Stimulated activated CD8-positive, alpha-beta memory T cell treated with anti-CD3 and anti-CD28 coated beads, Interleukin-12 subunit alpha, Interleukin-12 subunit beta, amount 100 ng/mL, for 1 hour (primary cell): ENCODE data around the gene FOXP4.

Experiments used
- DNase-seq: peaks from one replicate; pipeline ENCODE4 v3.0.0-alpha.2; 2020; ENCODE audit warnings: low read depth

FOXP4 gene

DNA sequence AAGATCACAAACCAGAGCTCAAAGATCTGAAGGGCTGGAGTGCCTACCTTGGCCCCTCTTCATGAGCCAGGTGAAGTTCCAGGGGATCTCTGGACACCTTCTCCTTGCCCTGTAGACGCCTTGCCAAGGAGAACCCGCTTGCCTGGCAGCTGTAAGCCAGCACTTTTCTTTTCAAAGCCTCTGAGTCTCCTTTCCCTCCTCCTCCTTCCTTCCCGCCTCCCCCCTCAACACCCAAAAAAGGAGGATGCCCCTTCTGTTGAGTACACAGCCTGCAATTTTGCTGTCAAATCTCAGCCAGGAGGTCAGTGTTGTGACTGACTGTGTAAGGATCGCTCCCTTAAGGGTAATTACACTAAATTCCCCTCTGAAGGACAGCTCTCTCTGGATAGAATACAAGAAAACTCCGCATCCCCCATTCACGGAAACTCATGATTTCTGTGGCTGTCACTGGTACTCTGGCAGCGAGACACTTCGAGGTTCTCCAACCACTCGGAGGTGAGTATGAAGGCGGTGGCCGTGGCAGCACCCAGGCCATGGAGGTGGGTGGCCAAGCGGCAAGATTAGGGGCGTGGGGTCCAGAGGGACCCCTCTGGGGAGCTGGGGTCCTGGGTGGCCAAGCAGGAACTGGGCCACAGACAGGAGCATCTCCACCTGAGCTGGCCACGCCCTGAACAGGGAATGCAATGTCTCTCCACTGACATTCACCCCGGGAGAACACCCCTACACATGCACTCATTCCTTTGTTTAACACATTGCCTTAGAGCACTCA is 23.2 kb upstream of the FOXP4 start:
- no peak for DNase-seq

DNA sequence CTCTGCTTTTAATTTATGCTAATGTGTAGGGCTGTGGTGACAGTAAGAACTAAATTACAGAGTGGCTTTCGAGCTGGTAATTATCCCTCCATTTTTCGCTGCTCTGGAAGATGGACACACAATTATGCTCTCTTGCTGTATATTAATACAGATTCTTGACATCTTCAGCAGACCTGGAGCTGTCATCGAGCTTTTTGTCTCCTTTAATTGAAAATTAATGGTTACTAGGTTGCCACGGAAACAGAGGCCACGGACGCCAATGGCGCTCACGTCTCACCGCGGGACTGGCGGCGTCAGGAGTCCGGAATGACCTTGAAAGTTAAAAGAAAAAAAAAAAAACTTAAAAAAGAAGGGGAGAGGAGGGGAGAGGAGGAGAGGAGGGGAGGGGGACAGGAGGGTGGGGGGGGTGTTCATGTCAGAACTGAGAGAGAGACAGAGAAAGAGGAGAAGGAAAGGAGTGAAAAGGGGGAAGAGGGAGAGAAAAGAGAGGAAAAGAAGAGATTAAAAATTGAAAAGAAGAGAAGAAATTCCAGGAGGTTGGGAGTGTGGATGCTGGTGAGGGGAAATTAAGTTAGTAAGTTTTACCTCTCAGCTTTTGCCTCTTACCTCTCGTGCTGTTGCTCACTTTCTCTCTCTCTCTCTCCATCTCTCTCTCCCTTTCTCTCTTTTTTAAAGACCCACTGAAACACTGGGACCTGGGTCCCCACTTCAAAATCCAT is 22.1 kb upstream of the FOXP4 start:
- no peak for DNase-seq

DNA sequence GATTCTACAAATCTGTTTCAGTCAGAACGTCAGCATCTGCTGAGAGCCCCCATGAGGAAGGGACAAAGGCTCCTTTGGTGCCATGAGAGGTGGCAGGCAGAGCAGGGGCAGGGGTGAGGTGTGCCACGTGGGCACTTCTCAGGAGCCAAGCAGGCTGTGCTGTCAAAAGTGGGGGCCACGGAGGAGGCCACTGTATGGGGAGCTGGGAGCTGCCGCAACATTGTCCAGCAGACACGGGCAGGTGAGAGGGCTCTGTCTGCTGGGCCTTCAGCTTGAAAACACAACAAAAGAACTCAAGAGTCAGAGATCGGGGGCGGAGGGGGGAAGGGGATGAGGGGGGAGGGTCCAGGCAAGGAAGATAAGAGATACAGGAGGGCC is 21.6 kb upstream of the FOXP4 start:
- no peak for DNase-seq

- DNase-seq, result no peak
Observed at GRCh38 chr6:41527721-41528408, 18.3 kb upstream of the FOXP4 start.

DNA sequence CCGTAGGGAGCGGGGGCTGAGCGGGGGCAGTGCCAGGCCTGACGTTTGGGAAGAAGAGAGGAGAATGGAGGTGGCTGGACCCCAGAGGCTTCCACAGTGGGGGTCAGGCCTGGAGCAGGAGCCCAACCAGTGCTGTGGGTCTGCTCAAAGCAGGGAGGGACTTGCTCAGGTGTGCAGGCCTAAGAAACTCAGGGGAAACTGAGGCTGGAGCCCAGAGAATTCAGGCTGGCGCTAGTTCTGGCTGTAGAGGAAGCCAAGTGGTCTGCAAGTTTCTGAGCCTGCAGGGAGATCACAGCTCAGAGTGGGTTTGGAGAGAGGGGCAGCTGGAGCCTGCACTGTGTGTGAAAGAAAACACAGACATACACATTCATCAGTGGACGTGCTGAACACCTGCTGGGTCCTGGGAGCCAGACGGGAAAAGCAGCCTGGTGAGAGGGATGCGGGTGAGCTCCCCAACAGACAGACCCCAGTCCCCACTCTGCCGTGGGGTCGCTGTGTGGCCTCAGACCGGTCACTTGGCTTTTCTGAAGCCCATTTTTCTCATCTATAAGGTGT is 17.7 kb upstream of the FOXP4 start:
- DNase-seq, result no peak

DNA sequence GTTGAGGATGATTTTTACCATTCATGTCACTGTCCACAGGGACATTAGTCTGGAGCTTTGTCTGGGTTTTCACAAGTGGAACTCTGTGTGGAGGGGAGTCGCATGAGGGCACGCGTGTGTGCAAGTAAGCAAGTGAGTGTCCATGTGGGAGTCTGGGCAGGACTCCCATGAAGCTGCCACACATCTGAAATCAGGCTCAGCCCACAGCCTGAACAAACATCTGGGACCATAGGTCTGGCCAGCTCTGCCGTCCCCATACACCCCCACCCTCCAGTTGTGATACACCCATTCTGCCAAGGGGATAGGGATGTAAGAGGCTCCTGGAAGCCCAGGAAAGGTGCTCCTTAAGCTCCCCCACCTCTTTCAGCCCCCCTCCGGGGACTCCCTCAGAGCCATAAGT is 17.1 kb upstream of the FOXP4 start:
- no peak for DNase-seq

GRCh38 chr6:41529970-41530369 is 16.2 kb upstream of the FOXP4 start:
- no peak for DNase-seq

GRCh38 chr6:41530476-41530875 is 15.7 kb upstream of the FOXP4 start:
- DNase-seq, result no peak

- DNase-seq, result no peak
Observed at GRCh38 chr6:41531016-41531415, 15.2 kb upstream of the FOXP4 start.

GRCh38 chr6:41531591-41532582 is 14.3 kb upstream of the FOXP4 start:
- DNase-seq, result no peak

DNA sequence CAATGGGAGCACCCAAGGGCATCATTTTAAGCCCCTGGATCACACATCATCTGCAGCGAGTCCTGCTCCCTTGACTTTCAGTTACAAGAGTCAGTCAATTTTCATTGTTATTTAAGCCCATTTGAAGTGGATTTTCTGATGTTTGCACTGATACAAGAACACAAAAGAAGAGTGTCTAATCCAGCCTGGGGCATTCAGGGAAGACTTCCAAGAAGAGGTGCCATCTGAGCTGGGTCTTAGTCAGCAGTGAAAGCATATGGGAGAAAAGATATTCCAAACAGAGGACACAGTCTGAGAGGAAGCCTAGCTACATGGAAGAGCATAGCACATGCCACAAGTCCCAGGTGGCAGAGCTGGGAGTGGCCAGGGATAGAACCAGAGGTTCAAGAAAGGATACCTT is 10.4 kb upstream of the FOXP4 start:
- no peak for DNase-seq

- no peak for DNase-seq
Observed at GRCh38 chr6:41536795-41537758, 9.1 kb upstream of the FOXP4 start.

GRCh38 chr6:41538556-41539182 is 7.5 kb upstream of the FOXP4 start:
- DNase-seq, result no peak

- no peak for DNase-seq
Observed at GRCh38 chr6:41539204-41539603, 7.0 kb upstream of the FOXP4 start.

DNA sequence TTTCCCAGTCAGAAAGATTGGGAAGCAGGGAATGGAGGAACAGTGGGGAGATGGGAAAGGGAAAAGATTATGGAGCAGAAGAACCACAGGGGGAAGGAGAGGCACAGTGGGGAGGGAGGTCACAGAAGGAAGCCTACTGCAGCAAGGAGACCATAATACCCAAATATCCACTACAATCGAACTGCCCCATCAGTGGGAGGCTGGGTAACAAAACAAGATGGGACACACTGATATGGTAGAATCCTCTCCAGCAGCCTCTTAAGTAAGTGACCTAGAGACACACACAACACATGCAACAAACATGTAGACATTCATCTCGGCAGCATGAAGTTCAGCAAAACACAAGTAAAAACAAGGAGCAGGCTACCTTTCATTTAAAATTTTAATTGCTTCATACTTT is 4.8 kb upstream of the FOXP4 start:
- DNase-seq, result no peak

DNA sequence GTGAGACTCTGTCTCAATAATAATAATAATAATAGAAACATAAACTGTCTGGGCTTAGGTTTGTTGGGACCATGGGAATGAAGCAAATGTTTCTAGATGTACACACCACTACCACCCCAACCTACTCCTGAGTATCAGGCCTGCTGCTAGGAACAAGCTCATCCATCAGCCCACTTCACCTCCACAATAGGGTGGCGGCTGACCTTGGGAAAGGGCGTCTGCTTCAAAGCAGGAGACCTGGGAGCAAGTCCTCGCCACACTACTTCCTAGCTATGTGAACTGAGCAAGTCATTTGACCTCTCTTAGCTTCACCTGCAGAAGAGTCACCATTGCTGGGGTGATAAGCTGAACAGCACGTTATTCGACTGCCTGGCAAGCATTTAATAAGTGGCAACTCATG is 3.1 kb upstream of the FOXP4 start:
- no peak for DNase-seq

DNA sequence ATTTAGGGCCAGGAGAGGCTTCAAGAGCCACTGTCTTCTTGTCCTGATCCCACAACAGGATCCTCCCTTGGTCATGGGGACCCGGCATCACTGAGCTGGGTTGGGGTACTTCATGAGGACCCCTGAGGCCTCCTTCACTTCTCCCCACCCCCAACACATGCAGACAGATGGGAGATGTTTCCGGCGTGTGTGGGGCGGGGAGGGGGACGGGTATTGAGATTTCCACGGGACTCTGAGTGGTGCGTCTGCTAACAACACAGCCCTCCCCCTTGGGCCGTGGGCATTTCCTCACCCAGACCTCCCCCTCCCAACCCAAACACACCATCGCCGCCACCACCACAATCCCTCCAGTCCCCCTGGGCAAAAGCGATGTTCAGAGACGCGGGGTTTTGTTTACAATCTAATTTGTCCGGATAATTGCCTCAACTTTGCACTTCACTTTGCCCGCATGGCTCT is 906 bp upstream of the FOXP4 start:
- no peak for DNase-seq

- no peak for DNase-seq
Observed at GRCh38 chr6:41546475-41546865, 289 bp downstream of the FOXP4 start.

- peak; percentile 26 for DNase-seq
Observed at GRCh38 chr6:41546866-41547798, 951 bp downstream of the FOXP4 start.
